ENCODE data around the gene TRPC4AP.

TRPC4AP gene

GRCh38 chr20:34984756-34985261 lies 107.8 kb downstream of the TRPC4AP start:
- no peak for DNase-seq

- DNase-seq: no peak
These were observed 108.4 kb downstream of the TRPC4AP start for GRCh38 chr20:34983995-34984735.

GRCh38 chr20:34983089-34983820 lies 109.4 kb downstream of the TRPC4AP start:
- no peak for DNase-seq

- no peak for DNase-seq
These were observed 110.1 kb downstream of the TRPC4AP start for GRCh38 chr20:34982270-34983088.

GRCh38 chr20:34980543-34981233 lies 111.9 kb downstream of the TRPC4AP start:
- no peak for DNase-seq

- DNase-seq: no peak
These were observed 113.0 kb downstream of the TRPC4AP start for GRCh38 chr20:34979366-34980153.

GRCh38 chr20:34978092-34978744 lies 114.4 kb downstream of the TRPC4AP start:
- no peak for DNase-seq

GRCh38 chr20:34977365-34978091 lies 115.1 kb downstream of the TRPC4AP start:
- no peak for DNase-seq

GRCh38 chr20:34976286-34976685 lies 116.3 kb downstream of the TRPC4AP start:
- DNase-seq: no peak

GRCh38 chr20:34974246-34974645 lies 118.4 kb downstream of the TRPC4AP start:
- DNase-seq: no peak

GRCh38 chr20:34971561-34972235 lies 120.9 kb downstream of the TRPC4AP start:
- DNase-seq: no peak

- no peak for DNase-seq
These were observed 121.6 kb downstream of the TRPC4AP start for GRCh38 chr20:34970846-34971560.

- no peak for DNase-seq
These were observed 122.3 kb downstream of the TRPC4AP start for GRCh38 chr20:34970193-34970840.

GRCh38 chr20:34968042-34968775 lies 124.4 kb downstream of the TRPC4AP start:
- DNase-seq: no peak

GRCh38 chr20:34967421-34967820 lies 125.2 kb downstream of the TRPC4AP start:
- no peak for DNase-seq

GRCh38 chr20:34965051-34965450 lies 127.6 kb downstream of the TRPC4AP start:
- no peak for DNase-seq

GRCh38 chr20:34964486-34964885 lies 128.1 kb downstream of the TRPC4AP start:
- DNase-seq: no peak

All from activated CD8-positive, alpha-beta memory T cell treated with anti-CD3 and anti-CD28 coated beads for 24 hours (primary cell).